Measurements from ENCODE around the gene CERS4. TPM values are rescaled to one million over a fixed set of nuclear protein-coding genes. Genes with fewer than 3 reads are reported as not detected.

Gene CERS4
- polyA plus RNA-seq, 1 donor from 2014 or later = 59.3 TPM

DNA sequence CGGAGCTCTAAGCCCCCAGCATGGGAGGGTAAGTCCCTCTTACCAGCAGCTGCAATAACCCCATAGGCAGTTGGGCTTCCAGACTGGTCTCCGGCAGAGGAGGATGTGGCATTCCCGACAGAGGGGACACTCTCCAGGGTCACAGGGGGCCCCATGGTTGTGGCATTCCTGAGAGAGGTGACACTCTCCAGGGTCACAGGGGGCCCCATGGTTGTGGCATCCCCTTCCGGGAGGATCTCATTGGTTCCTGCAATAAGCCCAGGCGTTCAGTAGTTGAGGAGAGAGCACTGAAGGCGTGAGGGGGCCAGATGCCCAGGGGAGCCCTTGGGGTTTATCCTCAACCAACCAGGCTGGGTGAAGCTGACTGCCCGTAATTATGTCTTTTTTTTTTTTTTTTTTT lies 93.6 kb downstream of the CERS4 start:
- peaks cover 10% of the 10 kb centered on the region for H3K79me2 ChIP-seq (replicated peaks; ENCODE audit: insufficient read depth, low read length)
- no peaks in the 10 kb centered on the region for H3K27me3 ChIP-seq (ENCODE audit: insufficient read depth, low read depth, low read length)
- no peak overlapping the region for H3K27ac ChIP-seq (ENCODE audit: low read length)
- H3K4me3 ChIP-seq (ENCODE audit: low read length) = no peak overlapping the region
- H3F3A ChIP-seq (ENCODE audit: insufficient read depth, low read length, poor library complexity, severe bottlenecking) = no peaks in the 10 kb centered on the region
- no peaks in the 10 kb centered on the region for H3K36me3 ChIP-seq (ENCODE audit: insufficient read depth, low read length)
- no peaks in the 10 kb centered on the region for H4K20me1 ChIP-seq (ENCODE audit: insufficient read depth)
- H3K4me2 ChIP-seq (ENCODE audit: low read length) = no peak overlapping the region
- no peak overlapping the region for H2AFZ ChIP-seq (ENCODE audit: low read depth, low read length)
- H3K9ac ChIP-seq (ENCODE audit: low read length) = no peak overlapping the region
- H3K9me2 ChIP-seq (ENCODE audit: insufficient read depth, low read length) = no peaks in the 10 kb centered on the region
- H3K9me3 ChIP-seq (ENCODE audit: low read length) = no peaks in the 10 kb centered on the region
- TF ChIP-seq MXI1 (conservative IDR thresholded peaks at IDR 0.05; ENCODE audit: poor library complexity, severe bottlenecking) (no peak), TAF1 (IDR thresholded peaks at IDR 0.05; ENCODE audit: low read depth) (no peak), EP300 (conservative IDR thresholded peaks at IDR 0.05; ENCODE audit: poor library complexity, severe bottlenecking) (no peak), EZH2 (IDR thresholded peaks at IDR 0.05; ENCODE audit: borderline replicate concordance, insufficient read depth, low read length, poor library complexity, severe bottlenecking) (no peak), POLR2AphosphoS5 (IDR thresholded peaks at IDR 0.05) (no peak), SMC3 (conservative IDR thresholded peaks at IDR 0.05; ENCODE audit: poor library complexity) (no peak), RAD21 (conservative IDR thresholded peaks at IDR 0.05) (no peak)
- TF ChIP-seq, protein P1, sequence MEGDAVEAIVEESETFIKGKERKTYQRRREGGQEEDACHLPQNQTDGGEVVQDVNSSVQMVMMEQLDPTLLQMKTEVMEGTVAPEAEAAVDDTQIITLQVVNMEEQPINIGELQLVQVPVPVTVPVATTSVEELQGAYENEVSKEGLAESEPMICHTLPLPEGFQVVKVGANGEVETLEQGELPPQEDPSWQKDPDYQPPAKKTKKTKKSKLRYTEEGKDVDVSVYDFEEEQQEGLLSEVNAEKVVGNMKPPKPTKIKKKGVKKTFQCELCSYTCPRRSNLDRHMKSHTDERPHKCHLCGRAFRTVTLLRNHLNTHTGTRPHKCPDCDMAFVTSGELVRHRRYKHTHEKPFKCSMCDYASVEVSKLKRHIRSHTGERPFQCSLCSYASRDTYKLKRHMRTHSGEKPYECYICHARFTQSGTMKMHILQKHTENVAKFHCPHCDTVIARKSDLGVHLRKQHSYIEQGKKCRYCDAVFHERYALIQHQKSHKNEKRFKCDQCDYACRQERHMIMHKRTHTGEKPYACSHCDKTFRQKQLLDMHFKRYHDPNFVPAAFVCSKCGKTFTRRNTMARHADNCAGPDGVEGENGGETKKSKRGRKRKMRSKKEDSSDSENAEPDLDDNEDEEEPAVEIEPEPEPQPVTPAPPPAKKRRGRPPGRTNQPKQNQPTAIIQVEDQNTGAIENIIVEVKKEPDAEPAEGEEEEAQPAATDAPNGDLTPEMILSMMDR (IDR thresholded peaks at IDR 0.05; ENCODE audit: poor library complexity, severe bottlenecking) = no peak
- TF ChIP-seq, protein P2, sequence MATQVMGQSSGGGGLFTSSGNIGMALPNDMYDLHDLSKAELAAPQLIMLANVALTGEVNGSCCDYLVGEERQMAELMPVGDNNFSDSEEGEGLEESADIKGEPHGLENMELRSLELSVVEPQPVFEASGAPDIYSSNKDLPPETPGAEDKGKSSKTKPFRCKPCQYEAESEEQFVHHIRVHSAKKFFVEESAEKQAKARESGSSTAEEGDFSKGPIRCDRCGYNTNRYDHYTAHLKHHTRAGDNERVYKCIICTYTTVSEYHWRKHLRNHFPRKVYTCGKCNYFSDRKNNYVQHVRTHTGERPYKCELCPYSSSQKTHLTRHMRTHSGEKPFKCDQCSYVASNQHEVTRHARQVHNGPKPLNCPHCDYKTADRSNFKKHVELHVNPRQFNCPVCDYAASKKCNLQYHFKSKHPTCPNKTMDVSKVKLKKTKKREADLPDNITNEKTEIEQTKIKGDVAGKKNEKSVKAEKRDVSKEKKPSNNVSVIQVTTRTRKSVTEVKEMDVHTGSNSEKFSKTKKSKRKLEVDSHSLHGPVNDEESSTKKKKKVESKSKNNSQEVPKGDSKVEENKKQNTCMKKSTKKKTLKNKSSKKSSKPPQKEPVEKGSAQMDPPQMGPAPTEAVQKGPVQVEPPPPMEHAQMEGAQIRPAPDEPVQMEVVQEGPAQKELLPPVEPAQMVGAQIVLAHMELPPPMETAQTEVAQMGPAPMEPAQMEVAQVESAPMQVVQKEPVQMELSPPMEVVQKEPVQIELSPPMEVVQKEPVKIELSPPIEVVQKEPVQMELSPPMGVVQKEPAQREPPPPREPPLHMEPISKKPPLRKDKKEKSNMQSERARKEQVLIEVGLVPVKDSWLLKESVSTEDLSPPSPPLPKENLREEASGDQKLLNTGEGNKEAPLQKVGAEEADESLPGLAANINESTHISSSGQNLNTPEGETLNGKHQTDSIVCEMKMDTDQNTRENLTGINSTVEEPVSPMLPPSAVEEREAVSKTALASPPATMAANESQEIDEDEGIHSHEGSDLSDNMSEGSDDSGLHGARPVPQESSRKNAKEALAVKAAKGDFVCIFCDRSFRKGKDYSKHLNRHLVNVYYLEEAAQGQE (IDR thresholded peaks at IDR 0.05; ENCODE audit: borderline replicate concordance) = no peak

DNA sequence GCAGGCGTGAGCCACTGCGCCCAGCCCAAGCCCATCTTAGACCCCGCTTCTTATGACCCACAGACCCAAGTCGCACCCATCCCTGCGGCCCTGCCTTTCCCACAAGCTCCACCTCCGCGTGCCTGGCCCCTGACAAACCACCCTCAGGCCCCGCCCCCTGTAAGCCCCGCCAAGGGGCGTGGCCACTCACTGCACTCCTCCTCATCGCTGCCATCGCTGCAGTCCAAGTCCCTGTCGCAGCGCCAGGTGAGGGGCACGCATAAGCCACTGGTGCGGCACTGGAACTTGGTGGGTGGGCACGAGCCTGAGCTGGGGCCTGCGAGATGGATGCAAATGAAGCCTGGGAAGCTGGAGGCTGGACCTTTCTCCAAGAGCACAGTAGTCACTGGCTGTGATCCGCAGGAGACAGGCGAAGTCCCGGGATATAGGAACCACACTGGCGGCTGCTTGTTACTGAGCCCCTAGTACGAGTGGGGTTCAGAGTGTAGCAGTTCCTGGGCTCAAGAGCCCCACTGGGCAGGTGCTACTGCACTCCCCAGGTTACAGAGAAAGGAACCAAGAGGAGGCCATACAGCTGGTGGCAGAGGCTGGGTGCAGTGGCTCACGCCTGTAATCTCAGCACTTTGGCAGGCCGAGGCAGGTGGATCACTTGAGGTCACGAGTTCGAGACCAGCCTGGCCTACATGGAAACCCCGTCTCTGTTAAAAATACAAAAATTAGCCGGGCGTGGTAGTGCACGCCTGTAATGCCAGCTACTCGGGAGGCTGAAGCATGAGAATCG lies 95.9 kb downstream of the CERS4 start:
- TF ChIP-seq MXI1 (conservative IDR thresholded peaks at IDR 0.05; ENCODE audit: poor library complexity, severe bottlenecking) (no peak), EZH2 (IDR thresholded peaks at IDR 0.05; ENCODE audit: borderline replicate concordance, insufficient read depth, low read length, poor library complexity, severe bottlenecking) (no peak)
- Histone ChIP-seq H2AFZ (ENCODE audit: low read depth, low read length) (no peak overlapping the region), H3K36me3 (ENCODE audit: insufficient read depth, low read length) (no peaks in the 10 kb centered on the region)

More for the DNA sequence above, 95.9 kb downstream of the CERS4 start:
- Histone ChIP-seq H3K9me3 (ENCODE audit: low read length) (no peaks in the 10 kb centered on the region), H3K9ac (ENCODE audit: low read length) (no peak overlapping the region), H3K4me3 (ENCODE audit: low read length) (no peak overlapping the region), H3F3A (ENCODE audit: insufficient read depth, low read length, poor library complexity, severe bottlenecking) (no peaks in the 10 kb centered on the region), H3K9me2 (ENCODE audit: insufficient read depth, low read length) (no peaks in the 10 kb centered on the region), H3K27ac (ENCODE audit: low read length) (no peak overlapping the region), H3K27me3 (ENCODE audit: insufficient read depth, low read depth, low read length) (no peaks in the 10 kb centered on the region), H3K79me2 (replicated peaks; ENCODE audit: insufficient read depth, low read length) (peaks cover 17% of the 10 kb centered on the region), H4K20me1 (ENCODE audit: insufficient read depth) (no peaks in the 10 kb centered on the region), H3K4me2 (ENCODE audit: low read length) (no peak overlapping the region)

Measured in neural cell (in vitro differentiated cells).